Neuronal stem cell (in vitro differentiated cells): Measurements from ENCODE around the gene HLA-DRB1.
"Not testable (repeated sequence)": the region's sequence is repeated elsewhere in the genome, so short reads cannot be mapped to it uniquely, and the experiment has no call there.

Experiments
- DNase-seq: peaks from one replicate; pipeline ENCODE4 v3.0.0-alpha.2; 2013; ENCODE audit warnings: low spot score
- H2AFZ ChIP-seq: one replicate; pipeline ENCODE4 v1.6.1; 2013; ENCODE audit warnings: mild to moderate bottlenecking, low read length, inconsistent platforms
- H2AK5ac ChIP-seq: 2 replicates; pipeline ENCODE4 v1.6.1; 2013; ENCODE audit warnings: low read depth, mild to moderate bottlenecking, inconsistent platforms, low read length, moderate library complexity, mixed read lengths
- H2BK120ac ChIP-seq: 2 replicates; pipeline ENCODE4 v1.6.1; 2013; ENCODE audit warnings: low read depth, mild to moderate bottlenecking, inconsistent platforms, low read length, moderate library complexity, mixed read lengths
- H2BK12ac ChIP-seq: one replicate; pipeline ENCODE4 v1.6.1; 2013; ENCODE audit warnings: low read length, inconsistent platforms
- H2BK15ac ChIP-seq: 2 replicates; pipeline ENCODE4 v1.6.1; 2013; ENCODE audit warnings: mild to moderate bottlenecking, low read length, inconsistent platforms, mixed read lengths
- H2BK5ac ChIP-seq: one replicate; pipeline ENCODE4 v1.6.1; 2013; ENCODE audit warnings: inconsistent platforms, mild to moderate bottlenecking, low read length, moderate library complexity
- H3K14ac ChIP-seq: one replicate; pipeline ENCODE4 v1.6.1; 2013; ENCODE audit warnings: low read length, inconsistent platforms
- H3K18ac ChIP-seq: 2 replicates; pipeline ENCODE4 v1.6.1; 2013; ENCODE audit warnings: low read length, inconsistent platforms
- H3K23ac ChIP-seq: 2 replicates; pipeline ENCODE4 v1.6.1; 2013; ENCODE audit warnings: low read depth, mild to moderate bottlenecking, mixed read lengths, low read length, inconsistent platforms; ENCODE audit not compliant: poor library complexity
- H3K27ac ChIP-seq: replicated peaks from 3 replicates; pipeline ENCODE4 v1.5.1; 2013; ENCODE audit warnings: low read length, inconsistent platforms
- H3K27me3 ChIP-seq, 3 experiments: 2 replicates each; pipeline ENCODE4 v1.6.1; 2013; ENCODE audit warnings: low read length in 3 of 3, mild to moderate bottlenecking in 2 of 3, inconsistent platforms in 1 of 3, low read depth in 1 of 3, mixed read lengths in 1 of 3, moderate library complexity in 1 of 3; ENCODE audit not compliant: control insufficient read depth in 3 of 3, insufficient read depth in 3 of 3
- H3K36me3 ChIP-seq, 2 donors: replicated peaks in 1 of 2; 2 replicates each; pipeline ENCODE4 v1.6.1; 2013; ENCODE audit warnings: low read length in 2 of 2; ENCODE audit not compliant: control insufficient read depth in 2 of 2, insufficient read depth in 2 of 2
- H3K4ac ChIP-seq: 2 replicates; pipeline ENCODE4 v1.6.1; 2013; ENCODE audit warnings: inconsistent platforms, mild to moderate bottlenecking, low read length, moderate library complexity
- H3K4me1 ChIP-seq, 2 donors: 1 replicate in 1 of 2; 2 replicates in 1 of 2; pipeline ENCODE4 v1.6.1; 2013; ENCODE audit warnings: low read length in 2 of 2, low read depth in 1 of 2; ENCODE audit not compliant: control insufficient read depth in 2 of 2, insufficient read depth in 1 of 2
- H3K4me2 ChIP-seq: one replicate; pipeline ENCODE4 v1.6.1; 2013; ENCODE audit warnings: mild to moderate bottlenecking, low read length, inconsistent platforms; ENCODE audit not compliant: insufficient read depth, poor library complexity, severe bottlenecking
- H3K4me3 ChIP-seq, 2 donors: 2 replicates each; pipeline ENCODE4 v1.5.1; 2013; ENCODE audit warnings: low read length in 2 of 2, mild to moderate bottlenecking in 2 of 2, inconsistent platforms in 1 of 2, moderate library complexity in 1 of 2
- H3K79me1 ChIP-seq: one replicate; pipeline ENCODE4 v1.6.1; 2013; ENCODE audit warnings: low read depth, mild to moderate bottlenecking, inconsistent platforms, low read length, moderate library complexity
- H3K9ac ChIP-seq: one replicate; pipeline ENCODE4 v1.6.1; 2013; ENCODE audit warnings: mild to moderate bottlenecking, low read depth, low read length, inconsistent platforms; ENCODE audit not compliant: poor library complexity
- H3K9me3 ChIP-seq, 2 donors: replicated peaks in 1 of 2; 2 replicates each; pipeline versions ENCODE3 to v1.6.1; 2013; ENCODE audit warnings: low read length in 2 of 2, mild to moderate bottlenecking in 2 of 2, inconsistent platforms in 1 of 2, low read depth in 1 of 2, mixed read lengths in 1 of 2, moderate library complexity in 1 of 2; ENCODE audit not compliant: control insufficient read depth in 2 of 2, insufficient read depth in 1 of 2
- H4K8ac ChIP-seq: one replicate; pipeline ENCODE4 v1.6.1; 2013; ENCODE audit warnings: low read depth, mild to moderate bottlenecking, inconsistent platforms, low read length, moderate library complexity
- H4K91ac ChIP-seq: one replicate; pipeline ENCODE4 v1.6.1; 2013; ENCODE audit warnings: low read length, low read depth, mild to moderate bottlenecking, inconsistent platforms; ENCODE audit not compliant: poor library complexity
- WGBS, 2 donors: extraction: QIAGEN DNeasy Blood & Tissue Kit; methylation state at CpG; one replicate each; pipeline ENCODE4 v1.1.7; 2013; ENCODE audit warnings: missing lambda C conversion rate in 2 of 2, mixed read lengths in 1 of 2; ENCODE audit not compliant: insufficient read length in 2 of 2, insufficient replicate concordance in 1 of 2; ENCODE audit errors: extremely low coverage in 2 of 2; 5-methylcytosine and 5-hydroxymethylcytosine counted together

Gene HLA-DRB1

DNA sequence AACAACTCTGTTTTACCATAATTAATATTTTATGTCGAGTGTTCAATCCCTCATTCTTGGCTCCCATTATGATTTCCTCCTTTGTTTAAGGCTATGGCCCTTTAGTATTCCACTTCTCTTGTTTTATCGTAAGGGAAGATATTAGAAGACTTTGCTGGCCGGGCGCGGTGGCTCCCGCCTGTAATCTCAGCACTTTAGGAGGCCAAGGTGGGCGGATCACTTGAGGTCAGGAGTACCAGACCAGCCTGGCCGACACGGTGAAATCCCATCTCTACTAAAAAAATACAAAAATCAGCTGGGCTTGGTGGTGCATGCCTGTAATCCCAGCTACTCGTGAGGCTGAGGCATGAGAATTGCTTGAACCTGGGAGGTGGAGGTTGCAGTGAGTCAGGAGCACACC, 1.1 kb upstream of the HLA-DRB1 start:
- not testable (repeated sequence) for H2BK5ac ChIP-seq, H2BK120ac ChIP-seq, H3K27me3 ChIP-seq, H3K4me2 ChIP-seq, H3K9me3 ChIP-seq, H4K8ac ChIP-seq, H2BK12ac ChIP-seq, H3K18ac ChIP-seq, H3K9ac ChIP-seq, H2BK15ac ChIP-seq, H3K36me3 ChIP-seq, H3K23ac ChIP-seq, H2AFZ ChIP-seq, DNase-seq, H3K4me3 ChIP-seq, H3K4me1 ChIP-seq, H2AK5ac ChIP-seq, H3K79me1 ChIP-seq, H3K14ac ChIP-seq, H4K91ac ChIP-seq, H3K27ac ChIP-seq, H3K4ac ChIP-seq
- WGBS, 2 donors: no CpG with 5 or more reads among the region's 10 CpGs

DNA sequence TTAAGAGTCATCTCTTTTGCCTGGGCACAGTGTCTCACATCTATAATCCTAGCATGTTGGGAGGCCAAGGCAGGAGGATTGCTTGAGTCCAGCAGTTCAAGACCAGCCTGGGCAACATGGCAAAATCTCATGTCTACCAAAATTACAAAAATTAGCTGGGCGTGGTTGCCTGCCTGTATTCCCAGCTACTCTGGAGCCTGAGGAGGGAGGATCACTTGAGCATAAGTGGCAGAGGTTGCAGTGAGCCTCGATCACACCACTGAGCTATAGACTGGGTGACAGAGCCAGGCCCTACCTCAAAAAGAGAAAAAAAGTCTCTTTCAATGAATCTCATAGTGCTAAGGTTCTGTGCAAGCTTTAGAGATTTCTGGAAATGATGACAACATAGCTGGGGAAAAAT, 1.5 kb downstream of the HLA-DRB1 start:
- Histone ChIP-seq H3K36me3 (no peaks in the 10 kb centered on the region), H3K4ac (no peak overlapping the region), H3K4me3 (no peak overlapping the region), H3K27ac (no peak overlapping the region), H4K8ac (no peak overlapping the region), H2BK12ac (no peak overlapping the region), H4K91ac (no peak overlapping the region), H3K14ac (no peak overlapping the region), H2AK5ac (no peak overlapping the region), H3K79me1 (no peaks in the 10 kb centered on the region), H3K9ac (no peak overlapping the region), H2BK120ac (no peak overlapping the region), H3K4me2 (no peak overlapping the region), H3K23ac (no peak overlapping the region), H2AFZ (no peak overlapping the region), H2BK15ac (no peak overlapping the region), H3K9me3 (no peaks in the 10 kb centered on the region), H3K4me1 (no peaks in the 10 kb centered on the region), H3K18ac (no peak overlapping the region), H2BK5ac (no peak overlapping the region), H3K27me3 (peaks cover 0 to 35% (median 0%) of the 10 kb centered on the region in 3 experiments)
- no CpG with 5 or more reads among the region's 2 CpGs for WGBS, 2 donors
- no peak for DNase-seq

DNA sequence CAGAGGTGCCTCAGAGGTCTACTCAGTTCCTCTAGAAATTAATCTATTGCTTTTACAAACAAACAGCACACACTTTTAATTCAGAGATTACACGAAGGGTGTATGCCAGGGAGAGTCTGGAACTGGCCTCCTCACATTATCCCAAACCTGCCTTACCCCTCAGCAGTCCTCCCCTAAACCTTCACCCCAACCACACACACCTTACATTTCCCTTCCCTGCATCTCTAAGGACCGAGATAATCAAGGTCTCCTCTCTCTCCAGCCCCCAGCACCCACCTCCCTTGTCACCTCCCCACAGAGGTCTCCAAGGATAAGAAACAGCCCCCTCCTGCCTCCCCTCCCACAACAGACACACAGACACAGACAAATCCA, 6.1 kb downstream of the HLA-DRB1 start:
- Histone ChIP-seq H3K18ac (no peak overlapping the region), H3K79me1 (no peaks in the 10 kb centered on the region), H3K4me2 (no peak overlapping the region), H3K23ac (no peak overlapping the region), H3K27ac (no peak overlapping the region), H4K91ac (no peak overlapping the region), H3K4me1 (no peaks in the 10 kb centered on the region), H2BK15ac (no peak overlapping the region), H2BK12ac (no peak overlapping the region), H3K36me3 (no peaks in the 10 kb centered on the region), H3K9ac (no peak overlapping the region), H3K14ac (no peak overlapping the region), H3K4ac (no peak overlapping the region), H2BK5ac (no peak overlapping the region), H3K9me3 (no peaks in the 10 kb centered on the region), H2BK120ac (no peak overlapping the region), H3K4me3 (peak overlapping the region in 1 of 2 donors; percentile 46), H2AFZ (peak overlapping the region; percentile 74), H4K8ac (no peak overlapping the region), H3K27me3 (peaks cover 0 to 49% (median 0%) of the 10 kb centered on the region in 3 experiments), H2AK5ac (no peak overlapping the region)
- DNase-seq: no peak
- no CpG with 5 or more reads among the region's 2 CpGs for WGBS, 2 donors

GRCh38 chr6:32581315-32582095, 8.1 kb downstream of the HLA-DRB1 start:
- Histone ChIP-seq H3K4me2 (no peak overlapping the region), H3K9me3 (no peaks in the 10 kb centered on the region), H2BK5ac (no peak overlapping the region), H3K9ac (no peak overlapping the region), H2BK15ac (no peak overlapping the region), H2BK120ac (no peak overlapping the region), H3K4me1 (no peaks in the 10 kb centered on the region), H3K27ac (no peak overlapping the region), H2AK5ac (no peak overlapping the region), H3K4ac (no peak overlapping the region), H2AFZ (no peak overlapping the region), H3K27me3 (peaks cover 0 to 48% (median 0%) of the 10 kb centered on the region in 3 experiments), H3K14ac (no peak overlapping the region), H3K36me3 (no peaks in the 10 kb centered on the region), H4K8ac (no peak overlapping the region), H3K18ac (no peak overlapping the region), H3K79me1 (no peaks in the 10 kb centered on the region), H4K91ac (no peak overlapping the region), H3K23ac (no peak overlapping the region), H3K4me3 (no peak overlapping the region), H2BK12ac (no peak overlapping the region)
- DNase-seq: no peak
- no CpG with 5 or more reads among the region's 8 CpGs for WGBS, 2 donors
